ENCODE results near the gene ASB14. TPM values are rescaled to one million over a fixed set of nuclear protein-coding genes. Genes with fewer than 3 reads are reported as not detected.

ASB14 gene
- total RNA-seq, 1 experiment from 2014 or later: not detected

- Mint-ChIP-seq H3K4me3 (ENCODE audit: unreplicated experiment) (no peak overlapping the region), H3K27ac (ENCODE audit: low read depth, unreplicated experiment) (no peak overlapping the region), H3K4me1 (ENCODE audit: insufficient read depth, unreplicated experiment) (no peaks in the 10 kb centered on the region), H3K27me3 (ENCODE audit: insufficient read depth, unreplicated experiment) (no peaks in the 10 kb centered on the region), H3K9me3 (ENCODE audit: unreplicated experiment) (no peaks in the 10 kb centered on the region), H3K36me3 (ENCODE audit: insufficient read depth, unreplicated experiment) (peaks cover 4% of the 10 kb centered on the region)
- TF ChIP-seq, protein P1, sequence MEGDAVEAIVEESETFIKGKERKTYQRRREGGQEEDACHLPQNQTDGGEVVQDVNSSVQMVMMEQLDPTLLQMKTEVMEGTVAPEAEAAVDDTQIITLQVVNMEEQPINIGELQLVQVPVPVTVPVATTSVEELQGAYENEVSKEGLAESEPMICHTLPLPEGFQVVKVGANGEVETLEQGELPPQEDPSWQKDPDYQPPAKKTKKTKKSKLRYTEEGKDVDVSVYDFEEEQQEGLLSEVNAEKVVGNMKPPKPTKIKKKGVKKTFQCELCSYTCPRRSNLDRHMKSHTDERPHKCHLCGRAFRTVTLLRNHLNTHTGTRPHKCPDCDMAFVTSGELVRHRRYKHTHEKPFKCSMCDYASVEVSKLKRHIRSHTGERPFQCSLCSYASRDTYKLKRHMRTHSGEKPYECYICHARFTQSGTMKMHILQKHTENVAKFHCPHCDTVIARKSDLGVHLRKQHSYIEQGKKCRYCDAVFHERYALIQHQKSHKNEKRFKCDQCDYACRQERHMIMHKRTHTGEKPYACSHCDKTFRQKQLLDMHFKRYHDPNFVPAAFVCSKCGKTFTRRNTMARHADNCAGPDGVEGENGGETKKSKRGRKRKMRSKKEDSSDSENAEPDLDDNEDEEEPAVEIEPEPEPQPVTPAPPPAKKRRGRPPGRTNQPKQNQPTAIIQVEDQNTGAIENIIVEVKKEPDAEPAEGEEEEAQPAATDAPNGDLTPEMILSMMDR (IDR thresholded peaks at IDR 0.05; ENCODE audit: unreplicated experiment): no peak
- intact Hi-C loops (cut with micrococcal nuclease): no loop called here
- no peak for DNase-seq (ENCODE audit: unreplicated experiment)
- CTCF ChIA-PET: interaction anchor here (0.7 kb wide), 1 partner anchor 9 kb away, joined by 3 read pairs; no protein-coding TSS in a partner anchor
- POLR2A ChIA-PET: interaction anchor here (1.5 kb wide), 1 partner anchor 8 kb away, joined by 5 read pairs; no protein-coding TSS in a partner anchor
- BruUV-seq (replicated peaks): no TSS peak
These were observed 9.2 kb downstream of the ASB14 start for GRCh38 chr3:57283334-57283733.

DNA sequence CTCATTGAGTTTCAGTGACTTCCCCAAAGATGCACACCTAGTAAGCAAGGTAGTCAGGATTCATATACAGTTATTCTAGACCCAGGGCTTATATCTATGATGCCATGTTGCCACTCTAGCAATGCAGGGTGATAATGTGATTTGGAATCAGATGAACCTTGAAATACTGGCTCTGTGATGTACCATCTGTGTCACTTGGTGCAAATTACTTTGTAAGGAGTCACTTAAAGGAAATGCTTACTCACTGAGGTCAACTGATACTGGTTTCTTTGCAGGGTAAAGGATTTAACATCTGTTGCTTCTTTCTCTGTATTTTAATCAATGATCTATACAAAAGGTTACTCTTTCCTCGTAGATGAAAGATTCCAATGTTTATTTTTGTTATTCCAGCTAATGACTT is 10.8 kb downstream of the ASB14 start:
- peaks cover 4% of the 10 kb centered on the region for H3K36me3 Mint-ChIP-seq (ENCODE audit: insufficient read depth, unreplicated experiment)
- CTCF ChIA-PET: no interaction called here
- H3K9me3 Mint-ChIP-seq (ENCODE audit: unreplicated experiment): no peaks in the 10 kb centered on the region
- H3K27me3 Mint-ChIP-seq (ENCODE audit: insufficient read depth, unreplicated experiment): no peaks in the 10 kb centered on the region
- intact Hi-C loops (cut with micrococcal nuclease): no loop called here
- DNase-seq (ENCODE audit: unreplicated experiment): no peak
- no peak overlapping the region for H3K27ac Mint-ChIP-seq (ENCODE audit: low read depth, unreplicated experiment)
- POLR2A ChIA-PET: interaction anchor here (1.2 to 1.5 kb wide), 2 partner anchors 10 to 128 kb away, joined by 3 to 5 read pairs; no protein-coding TSS in a partner anchor
- TF ChIP-seq, protein P1 (IDR thresholded peaks at IDR 0.05; ENCODE audit: unreplicated experiment): no peak
- H3K4me1 Mint-ChIP-seq (ENCODE audit: insufficient read depth, unreplicated experiment): no peaks in the 10 kb centered on the region
- H3K4me3 Mint-ChIP-seq (ENCODE audit: unreplicated experiment): no peak overlapping the region
- no TSS peak for BruUV-seq (replicated peaks)

GRCh38 chr3:57279685-57280084 is 12.8 kb downstream of the ASB14 start:
- CTCF ChIA-PET: interaction anchor here (0.6 to 1.3 kb wide), 3 partner anchors 10 to 152 kb away, joined by 3 to 6 read pairs (median 3); no protein-coding TSS in a partner anchor
- H3K9me3 Mint-ChIP-seq (ENCODE audit: unreplicated experiment): no peaks in the 10 kb centered on the region
- H3K27ac Mint-ChIP-seq (ENCODE audit: low read depth, unreplicated experiment): no peak overlapping the region
- no peaks in the 10 kb centered on the region for H3K27me3 Mint-ChIP-seq (ENCODE audit: insufficient read depth, unreplicated experiment)
- intact Hi-C loops (cut with micrococcal nuclease): no loop called here
- H3K36me3 Mint-ChIP-seq (ENCODE audit: insufficient read depth, unreplicated experiment): peaks cover 10% of the 10 kb centered on the region
- TF ChIP-seq, protein P1 (IDR thresholded peaks at IDR 0.05; ENCODE audit: unreplicated experiment): no peak
- POLR2A ChIA-PET: interaction anchor here (1.1 kb wide), 1 partner anchor 32 kb away, joined by 3 read pairs; no protein-coding TSS in a partner anchor
- H3K4me3 Mint-ChIP-seq (ENCODE audit: unreplicated experiment): no peak overlapping the region
- no peaks in the 10 kb centered on the region for H3K4me1 Mint-ChIP-seq (ENCODE audit: insufficient read depth, unreplicated experiment)
- no peak for DNase-seq (ENCODE audit: unreplicated experiment)
- BruUV-seq (replicated peaks): no TSS peak

GRCh38 chr3:57278237-57278636 is 14.2 kb downstream of the ASB14 start:
- H3K27me3 Mint-ChIP-seq (ENCODE audit: insufficient read depth, unreplicated experiment): no peaks in the 10 kb centered on the region
- intact Hi-C loops (cut with micrococcal nuclease): no loop called here
- peaks cover 14% of the 10 kb centered on the region for H3K36me3 Mint-ChIP-seq (ENCODE audit: insufficient read depth, unreplicated experiment)
- no peaks in the 10 kb centered on the region for H3K9me3 Mint-ChIP-seq (ENCODE audit: unreplicated experiment)
- ChIA-PET CTCF (no interaction called here), POLR2A (interaction anchor here (1.1 to 1.2 kb wide), 2 partner anchors 9 to 50 kb away, joined by 3 read pairs; partner anchors contain the start of gene APPL1)
- no TSS peak for BruUV-seq (replicated peaks)
- no peak overlapping the region for H3K4me3 Mint-ChIP-seq (ENCODE audit: unreplicated experiment)
- H3K4me1 Mint-ChIP-seq (ENCODE audit: insufficient read depth, unreplicated experiment): no peaks in the 10 kb centered on the region
- H3K27ac Mint-ChIP-seq (ENCODE audit: low read depth, unreplicated experiment): no peak overlapping the region
- DNase-seq (ENCODE audit: unreplicated experiment): no peak
- TF ChIP-seq, protein P1 (IDR thresholded peaks at IDR 0.05; ENCODE audit: unreplicated experiment): no peak
